ENCODE results near the gene NLRP9. TPM values are rescaled to one million over a fixed set of nuclear protein-coding genes. Genes with fewer than 3 reads are reported as not detected.

NLRP9 gene
- total and polyA plus RNA-seq, 2 of the 13 experiments (the other 11 are each of a cell fraction or from before 2014, with no cell fraction given), result not detected

DNA sequence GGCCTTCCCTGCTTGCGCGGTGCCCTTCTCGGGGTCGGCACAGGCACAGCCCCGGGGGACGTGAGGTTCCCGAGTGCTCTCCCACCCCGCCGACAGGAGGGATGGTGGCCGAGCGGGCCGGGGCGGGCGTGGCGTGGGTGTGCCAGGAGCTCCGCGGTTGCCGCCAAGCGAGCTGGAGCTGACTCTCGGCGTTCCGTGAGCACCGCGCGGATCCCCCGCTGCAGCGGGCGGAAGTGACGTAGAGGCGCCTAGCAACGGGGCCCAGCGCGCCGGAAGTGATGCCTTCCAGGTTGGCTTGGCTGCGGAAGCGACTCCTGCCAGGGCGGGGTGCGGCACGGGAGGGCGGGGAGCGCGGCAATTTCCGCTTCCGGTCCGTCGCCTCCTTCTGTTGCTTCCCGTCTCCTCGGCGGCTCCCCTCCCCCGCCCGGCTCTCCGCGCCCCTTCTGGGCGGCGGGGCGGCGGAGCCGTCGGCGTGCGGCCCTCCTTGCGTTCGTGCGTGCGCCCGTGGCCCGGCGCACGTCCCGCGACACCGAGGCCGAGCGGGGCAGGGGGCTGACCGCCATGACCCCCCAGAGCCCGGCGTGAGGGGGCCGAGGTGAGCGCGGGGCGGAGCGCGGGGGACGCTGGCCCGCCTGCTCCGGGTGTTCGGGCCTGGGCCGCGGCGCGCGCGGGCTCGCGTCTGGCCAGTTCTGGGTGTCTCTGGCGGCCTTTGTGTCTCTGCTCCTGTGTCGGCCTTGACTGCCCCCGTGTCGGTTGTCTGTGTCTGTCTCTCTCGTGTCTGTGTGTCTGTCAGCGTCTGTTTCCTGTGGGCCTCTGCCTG, 63.2 kb downstream of the NLRP9 start, which contains the start of gene EPN1 (continued):
- TF ChIP-seq DNMT1 (CRISPR knock-in tag; IDR thresholded peaks at IDR 0.05) (peak; percentile 70; the same call in 1 of the 2 replicates), POLR2AphosphoS2 (IDR thresholded peaks at IDR 0.05; ENCODE audit: low read depth, low read length) (peak; percentile 85; the same call in 1 of the 2 replicates), CBX5 (CRISPR knock-in tag; IDR thresholded peaks at IDR 0.05; ENCODE audit: borderline replicate concordance) (peak; percentile 68; the same call in 1 of the 2 replicates), ZNF609 (CRISPR knock-in tag; IDR thresholded peaks at IDR 0.05; ENCODE audit: borderline replicate concordance) (peak; percentile 48; the same call in 1 of the 2 replicates), ZHX2 (IDR thresholded peaks at IDR 0.05; ENCODE audit: low read depth) (peak; percentile 87), ZHX2 (CRISPR knock-in tag; IDR thresholded peaks at IDR 0.05; ENCODE audit: borderline replicate concordance) (peak; percentile 60; the same call in 1 of the 2 replicates), ZMYM4 (CRISPR knock-in tag; IDR thresholded peaks at IDR 0.05) (peak; percentile 57; the same call in 1 of the 2 replicates), ZBTB43 (CRISPR knock-in tag; conservative IDR thresholded peaks at IDR 0.05) (peak; percentile 38; the same call in 1 of the 2 replicates), PAX8 (CRISPR knock-in tag; IDR thresholded peaks at IDR 0.05; ENCODE audit: borderline replicate concordance) (0 out of 2 replicates have a peak, but pooled peaks have one; percentile 72), FOXC1 (CRISPR knock-in tag; IDR thresholded peaks at IDR 0.05; ENCODE audit: borderline replicate concordance) (peak; percentile 57; the same call in 1 of the 2 replicates), ZNF12 (CRISPR knock-in tag; IDR thresholded peaks at IDR 0.05) (peak; percentile 48; the same call in 1 of the 2 replicates), ZNF354B (CRISPR knock-in tag; IDR thresholded peaks at IDR 0.05) (no peak), HMGXB4 (CRISPR knock-in tag; IDR thresholded peaks at IDR 0.05; ENCODE audit: borderline replicate concordance in 1 of 2, low read depth in 1 of 2) (peak; percentile 46 to 75; a peak in 3 of 4 replicates)
